ENCODE measurements around the gene KIF12. TPM values are rescaled to one million over a fixed set of nuclear protein-coding genes. Genes with fewer than 3 reads are reported as not detected.

The KIF12 gene
- total and polyA plus RNA-seq, 2 of the 8 experiments (the other 6 are each of a cell fraction or from before 2014, with no cell fraction given): 2.9 to 3.9 TPM

GRCh38 chr9:114138552-114138971 lies 39.5 kb upstream of the KIF12 start:
- no peaks in the 10 kb centered on the region for H4K20me1 ChIP-seq (replicated peaks in 1 of 2; ENCODE audit: control insufficient read depth in 1 of 2, insufficient read depth in 2 of 2, low read length in 2 of 2)
- no peak overlapping the region for H2BK15ac ChIP-seq (ENCODE audit: low read length)
- FAIRE-seq (no peak), DNase-seq (ENCODE audit: low read depth in 1 of 2, low spot score in 2 of 2) (no peak)
- peaks cover 2% of the 10 kb centered on the region; the same call in 1 of the 2 replicates for H3K23me2 ChIP-seq (ENCODE audit: low read depth, low read length)
- H3K36me3 ChIP-seq (ENCODE audit: control insufficient read depth in 2 of 4, insufficient read depth in 4 of 4, low read length in 3 of 4): no peaks in the 10 kb centered on the region
- no peaks in the 10 kb centered on the region for H3K79me1 ChIP-seq (ENCODE audit: low read depth, low read length)
- no peak overlapping the region for H3K4me2 ChIP-seq (ENCODE audit: insufficient read depth in 1 of 2, low read depth in 2 of 2, low read length in 2 of 2)
- H3K56ac ChIP-seq (replicated peaks; ENCODE audit: insufficient read length, low read depth, low read length): no peak overlapping the region
- no peak overlapping the region for H4K5ac ChIP-seq (ENCODE audit: insufficient read length, low read depth, low read length)
- H3K4me1 ChIP-seq (replicated peaks in 1 of 4; ENCODE audit: control insufficient read depth in 3 of 4, insufficient read depth in 4 of 4, low read length in 3 of 4): no peaks in the 10 kb centered on the region; a peak in 1 of 7 replicates
- H2AFZ ChIP-seq (ENCODE audit: low read length): no peak overlapping the region
- H3K27me3 ChIP-seq (replicated peaks in 1 of 4; ENCODE audit: control insufficient read depth in 3 of 4, extremely low read depth in 1 of 4, insufficient read depth in 3 of 4, low read length in 3 of 4): no peaks in the 10 kb centered on the region; a peak in 3 of 7 replicates
- no peak overlapping the region for H4K91ac ChIP-seq (replicated peaks; ENCODE audit: insufficient read length, low read length)
- ChIA-PET POLR2A (ENCODE audit: partially characterized antibody) (no interaction called here), CTCF (ENCODE audit: partially characterized antibody) (interaction anchor here (0.6 to 5.0 kb wide), 10 partner anchors 9 to 133 kb away, joined by 3 to 40 read pairs (median 4); no protein-coding TSS in a partner anchor)
- no peaks in the 10 kb centered on the region for H3K79me2 ChIP-seq (ENCODE audit: control insufficient read depth in 1 of 2, insufficient read depth in 2 of 2, low read length in 2 of 2)
- no peak overlapping the region for H2AK5ac ChIP-seq (ENCODE audit: low read depth, low read length)
- H3K9ac ChIP-seq (replicated peaks in 1 of 4; ENCODE audit: extremely low read depth in 1 of 4, low read depth in 3 of 4, low read length in 3 of 4): no peak overlapping the region
- no peak overlapping the region for H2BK20ac ChIP-seq (ENCODE audit: low read length)
- H3K27ac ChIP-seq (ENCODE audit: low read depth, low read length): no peak overlapping the region
- H4K8ac ChIP-seq (ENCODE audit: extremely low read depth, insufficient read depth, low read length): no peak overlapping the region
- H3K4me3 ChIP-seq (ENCODE audit: extremely low read depth in 1 of 4, insufficient read depth in 2 of 4, low read depth in 3 of 4, low read length in 4 of 4): no peak overlapping the region
- no peak overlapping the region for H3K4ac ChIP-seq (replicated peaks; ENCODE audit: insufficient read length, low read depth, low read length)
- no peak overlapping the region for H2BK12ac ChIP-seq (ENCODE audit: low read depth, low read length)
- H3K14ac ChIP-seq (ENCODE audit: insufficient read length): no peak overlapping the region
- 96% methylated on average over 8 of the region's 8 CpGs; no CpG with 5 or more reads in 1 of the 2 experiments for WGBS, 2 experiments (ENCODE audit: extremely low coverage in 1 of 2, insufficient coverage in 1 of 2, insufficient read length in 1 of 2, insufficient replicate concordance in 2 of 2, low coverage in 1 of 2, low lambda C conversion rate in 2 of 2, missing lambda C conversion rate in 1 of 2)
- no peak overlapping the region for H3K18ac ChIP-seq (ENCODE audit: extremely low read depth, low read length)
- no peak overlapping the region for H2BK120ac ChIP-seq (replicated peaks; ENCODE audit: low read depth, low read length)
- no peak overlapping the region for H3K23ac ChIP-seq (ENCODE audit: insufficient read length)
- no peak overlapping the region for H2BK5ac ChIP-seq (ENCODE audit: low read depth, low read length)
- H3K9me3 ChIP-seq (ENCODE audit: insufficient read depth in 2 of 2, low read depth in 1 of 2, low read length in 1 of 2): no peaks in the 10 kb centered on the region
- TF ChIP-seq SIN3A (conservative IDR thresholded peaks at IDR 0.05 in 1 of 2, IDR thresholded peaks at IDR 0.05 in 1 of 2; ENCODE audit: low read depth in 1 of 2, low read length in 2 of 2): no peak
- TF ChIP-seq GTF2F1 (IDR thresholded peaks at IDR 0.05; ENCODE audit: borderline replicate concordance, low read depth, low read length): no peak
- TF ChIP-seq RNF2 (IDR thresholded peaks at IDR 0.05; ENCODE audit: borderline replicate concordance, low read depth, low read length, missing control alignments, poor library complexity, severe bottlenecking): no peak
- TF ChIP-seq BACH1 (IDR thresholded peaks at IDR 0.05; ENCODE audit: low read length): no peak
- no peak for TF ChIP-seq RBBP5 (IDR thresholded peaks at IDR 0.05; ENCODE audit: borderline replicate concordance, low read depth, low read length)

Measured in H1 (cell line).